IPS-11a (cell line): ENCODE results near the gene STYK1.
"Not testable (repeated sequence)": the region's sequence is repeated elsewhere in the genome, so short reads cannot be mapped to it uniquely, and the experiment has no call there.

Source experiments
- H3K4me3 ChIP-seq: one replicate; pipeline ENCODE4 v1.5.1; 2013; ENCODE audit warnings: low read depth, low read length, control low read depth

STYK1 gene

GRCh38 chr12:10623131-10623530 lies 50.7 kb downstream of the STYK1 start:
- H3K4me3 ChIP-seq = no peak overlapping the region

- H3K4me3 ChIP-seq = no peak overlapping the region
These were observed 52.6 kb downstream of the STYK1 start for GRCh38 chr12:10621278-10621677.

- H3K4me3 ChIP-seq = no peak overlapping the region
These were observed 53.6 kb downstream of the STYK1 start for GRCh38 chr12:10620078-10620779.

- no peak overlapping the region for H3K4me3 ChIP-seq
These were observed 55.4 kb downstream of the STYK1 start for GRCh38 chr12:10618338-10618987.

GRCh38 chr12:10617863-10618262 lies 56.0 kb downstream of the STYK1 start:
- H3K4me3 ChIP-seq = no peak overlapping the region

- no peak overlapping the region for H3K4me3 ChIP-seq
These were observed 58.3 kb downstream of the STYK1 start for GRCh38 chr12:10615532-10615931.

- H3K4me3 ChIP-seq = peak overlapping the region; percentile 97
These were observed 59.8 kb downstream of the STYK1 start for GRCh38 chr12:10614056-10614370.

GRCh38 chr12:10613349-10614055 lies 60.4 kb downstream of the STYK1 start, which contains the start of gene MAGOHB:
Gene MAGOHB, minus strand, starts transcription at chr12:10613609. Its CDS starts 77 bp downstream, at chr12:10613532.
- peak within 1 kb of the TSS; percentile 97 for H3K4me3 ChIP-seq

- H3K4me3 ChIP-seq = peak overlapping the region; percentile 97
These were observed 60.9 kb downstream of the STYK1 start for GRCh38 chr12:10612984-10613348.

- no peak overlapping the region for H3K4me3 ChIP-seq
These were observed 61.7 kb downstream of the STYK1 start for GRCh38 chr12:10612110-10612509.

GRCh38 chr12:10611258-10611657 lies 62.6 kb downstream of the STYK1 start:
- not testable (repeated sequence) for H3K4me3 ChIP-seq

GRCh38 chr12:10610188-10610587 lies 63.7 kb downstream of the STYK1 start:
- no peak overlapping the region for H3K4me3 ChIP-seq

GRCh38 chr12:10607885-10608458 lies 65.9 kb downstream of the STYK1 start:
- H3K4me3 ChIP-seq = no peak overlapping the region

GRCh38 chr12:10601860-10602259 lies 72.0 kb downstream of the STYK1 start:
- H3K4me3 ChIP-seq = no peak overlapping the region

GRCh38 chr12:10600988-10601387 lies 72.9 kb downstream of the STYK1 start:
- H3K4me3 ChIP-seq = no peak overlapping the region

GRCh38 chr12:10595881-10596280 lies 78.0 kb downstream of the STYK1 start:
- no peak overlapping the region for H3K4me3 ChIP-seq

- no peak overlapping the region for H3K4me3 ChIP-seq
These were observed 82.9 kb downstream of the STYK1 start for GRCh38 chr12:10590966-10591365.

- no peak overlapping the region for H3K4me3 ChIP-seq
These were observed 89.4 kb downstream of the STYK1 start for GRCh38 chr12:10584415-10584814.

- no peak overlapping the region for H3K4me3 ChIP-seq
These were observed 91.1 kb downstream of the STYK1 start for GRCh38 chr12:10582704-10583103.

GRCh38 chr12:10582133-10582532 lies 91.7 kb downstream of the STYK1 start:
- H3K4me3 ChIP-seq = not testable (repeated sequence)

- H3K4me3 ChIP-seq = no peak overlapping the region
These were observed 99.5 kb downstream of the STYK1 start for GRCh38 chr12:10574307-10574706.

- H3K4me3 ChIP-seq = not testable (repeated sequence)
These were observed 101.8 kb downstream of the STYK1 start for GRCh38 chr12:10572021-10572490.
